ENCODE results near the gene P2RX2.

The P2RX2 gene

DNA sequence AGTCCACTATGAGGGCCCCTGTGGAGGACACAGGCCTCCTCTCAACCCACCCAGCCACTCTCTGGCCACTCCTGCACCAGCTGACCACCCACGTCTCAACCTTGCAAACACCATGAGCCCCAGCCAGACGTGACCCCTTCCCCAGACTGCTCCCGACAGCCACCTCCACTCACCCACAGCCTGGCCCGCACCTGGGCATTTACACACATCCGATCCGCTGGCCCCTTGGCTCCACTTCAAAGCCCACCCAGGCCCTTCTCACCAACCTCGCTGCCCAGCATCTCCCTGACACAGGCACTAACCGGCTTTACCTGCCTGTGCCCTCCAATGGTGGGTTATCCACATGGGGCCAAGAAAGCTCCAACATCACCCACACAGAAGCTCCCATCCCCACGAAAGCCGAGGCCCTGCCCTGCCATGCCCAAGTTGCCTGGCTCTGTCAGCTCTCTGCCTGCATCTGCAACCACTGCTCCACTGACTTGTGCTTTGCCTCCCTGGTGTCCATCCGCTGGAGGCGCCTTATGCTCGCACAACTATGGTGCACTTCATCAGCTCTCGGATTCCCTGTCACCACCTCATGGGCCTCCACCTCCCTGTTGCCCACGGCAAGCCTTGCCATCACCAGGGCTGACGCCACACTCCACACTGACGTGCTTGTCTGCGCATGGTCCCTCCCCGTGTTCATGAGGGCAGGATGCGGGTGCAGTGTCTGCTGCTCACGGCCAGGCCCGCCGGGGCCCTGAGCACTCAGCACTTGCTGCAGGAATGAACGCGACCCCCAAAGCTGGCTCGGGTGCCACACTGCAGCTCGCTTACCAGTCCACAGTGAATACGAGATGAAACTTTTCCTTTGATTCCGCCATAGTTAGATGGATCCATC lies 16.7 kb downstream of the P2RX2 start:
- no peaks in the 10 kb centered on the region for H3K27me3 ChIP-seq (ENCODE audit: low read depth)
- no peak for DNase-seq (ENCODE audit: low spot score in 2 of 2)
- H3K36me3 ChIP-seq (replicated peaks) = peaks cover 93% of the 10 kb centered on the region
- no peaks in the 10 kb centered on the region for H3K9me3 ChIP-seq
- no peak overlapping the region for H3K4me3 ChIP-seq
- H3K4me1 ChIP-seq = no peaks in the 10 kb centered on the region
- in situ Hi-C loops (cut with MboI; ENCODE audit: low sequenced_read_pairs) = no loop called here

DNA sequence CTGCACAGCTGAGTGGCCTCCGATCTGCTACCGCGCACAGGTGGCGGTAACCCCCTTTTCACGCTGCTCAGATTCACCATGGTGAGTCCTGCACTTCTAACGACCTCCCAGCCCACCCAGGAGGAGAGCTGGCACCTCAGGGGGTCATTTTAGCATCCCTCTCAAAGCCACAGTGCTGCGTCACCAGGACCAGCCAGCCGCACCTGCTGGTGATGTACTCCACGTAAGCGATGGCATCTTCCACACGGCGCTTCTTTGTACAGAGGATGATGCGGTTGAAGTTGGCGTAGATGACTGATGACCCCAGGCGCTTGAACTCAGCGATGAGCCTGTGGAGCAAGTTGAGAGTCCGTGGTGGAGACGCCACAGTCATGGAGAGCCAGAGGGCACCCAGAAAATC lies 19.2 kb downstream of the P2RX2 start:
- Histone ChIP-seq H3K4me3 (no peak overlapping the region), H3K36me3 (replicated peaks) (peaks cover 93% of the 10 kb centered on the region), H3K27me3 (ENCODE audit: low read depth) (no peaks in the 10 kb centered on the region), H3K4me1 (no peaks in the 10 kb centered on the region), H3K9me3 (no peaks in the 10 kb centered on the region)
- no peak for DNase-seq (ENCODE audit: low spot score in 2 of 2)
- in situ Hi-C loops (cut with MboI; ENCODE audit: low sequenced_read_pairs) = no loop called here

- Histone ChIP-seq H3K36me3 (replicated peaks) (peaks cover 95% of the 10 kb centered on the region), H3K27me3 (ENCODE audit: low read depth) (no peaks in the 10 kb centered on the region), H3K4me3 (no peak overlapping the region), H3K4me1 (no peaks in the 10 kb centered on the region), H3K9me3 (no peaks in the 10 kb centered on the region)
- in situ Hi-C loops (cut with MboI; ENCODE audit: low sequenced_read_pairs) = no loop called here
- DNase-seq (ENCODE audit: low spot score in 2 of 2) = peak in 1 of 2 experiments; percentile 50
Measured at GRCh38 chr12:132638541-132639408, 20.2 kb downstream of the P2RX2 start.

- peaks cover 85% of the 10 kb centered on the region for H3K36me3 ChIP-seq (replicated peaks)
- H3K4me3 ChIP-seq = no peak overlapping the region
- H3K27me3 ChIP-seq (ENCODE audit: low read depth) = no peaks in the 10 kb centered on the region
- in situ Hi-C loops (cut with MboI; ENCODE audit: low sequenced_read_pairs) = no loop called here
- no peaks in the 10 kb centered on the region for H3K4me1 ChIP-seq
- H3K9me3 ChIP-seq = no peaks in the 10 kb centered on the region
- DNase-seq (ENCODE audit: low spot score in 2 of 2) = no peak
Measured at GRCh38 chr12:132639956-132640520, 21.5 kb downstream of the P2RX2 start.

DNA sequence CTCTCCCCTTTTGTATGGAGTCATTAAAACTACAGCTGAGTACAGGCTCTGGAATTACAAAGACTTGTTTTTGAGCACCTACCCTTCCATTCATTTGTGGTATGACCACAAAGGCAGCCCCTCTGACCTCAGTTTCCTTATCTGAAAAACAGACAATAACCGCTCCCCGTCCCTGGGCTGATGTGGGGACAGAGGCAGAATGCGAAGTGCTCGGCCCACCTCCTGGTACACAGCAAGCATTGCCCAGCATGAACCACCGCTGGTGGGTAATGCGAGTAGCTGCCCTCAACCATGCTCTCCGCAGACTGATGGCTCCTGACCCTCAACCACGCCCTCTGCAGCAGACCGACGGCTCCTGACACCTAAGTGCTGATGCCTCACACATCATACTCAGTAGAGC lies 22.4 kb downstream of the P2RX2 start:
- Histone ChIP-seq H3K9me3 (no peaks in the 10 kb centered on the region), H3K4me3 (no peak overlapping the region), H3K27me3 (ENCODE audit: low read depth) (no peaks in the 10 kb centered on the region), H3K4me1 (no peaks in the 10 kb centered on the region), H3K36me3 (replicated peaks) (peaks cover 83% of the 10 kb centered on the region)
- no peak for DNase-seq (ENCODE audit: low spot score in 2 of 2)
- in situ Hi-C loops (cut with MboI; ENCODE audit: low sequenced_read_pairs) = no loop called here

- DNase-seq (ENCODE audit: low spot score in 2 of 2) = no peak
- Histone ChIP-seq H3K4me3 (no peak overlapping the region), H3K9me3 (no peaks in the 10 kb centered on the region), H3K4me1 (no peaks in the 10 kb centered on the region), H3K27me3 (ENCODE audit: low read depth) (no peaks in the 10 kb centered on the region), H3K36me3 (replicated peaks) (peaks cover 85% of the 10 kb centered on the region)
- in situ Hi-C loops (cut with MboI; ENCODE audit: low sequenced_read_pairs) = no loop called here
Measured at GRCh38 chr12:132641811-132642650, 23.5 kb downstream of the P2RX2 start.

DNA sequence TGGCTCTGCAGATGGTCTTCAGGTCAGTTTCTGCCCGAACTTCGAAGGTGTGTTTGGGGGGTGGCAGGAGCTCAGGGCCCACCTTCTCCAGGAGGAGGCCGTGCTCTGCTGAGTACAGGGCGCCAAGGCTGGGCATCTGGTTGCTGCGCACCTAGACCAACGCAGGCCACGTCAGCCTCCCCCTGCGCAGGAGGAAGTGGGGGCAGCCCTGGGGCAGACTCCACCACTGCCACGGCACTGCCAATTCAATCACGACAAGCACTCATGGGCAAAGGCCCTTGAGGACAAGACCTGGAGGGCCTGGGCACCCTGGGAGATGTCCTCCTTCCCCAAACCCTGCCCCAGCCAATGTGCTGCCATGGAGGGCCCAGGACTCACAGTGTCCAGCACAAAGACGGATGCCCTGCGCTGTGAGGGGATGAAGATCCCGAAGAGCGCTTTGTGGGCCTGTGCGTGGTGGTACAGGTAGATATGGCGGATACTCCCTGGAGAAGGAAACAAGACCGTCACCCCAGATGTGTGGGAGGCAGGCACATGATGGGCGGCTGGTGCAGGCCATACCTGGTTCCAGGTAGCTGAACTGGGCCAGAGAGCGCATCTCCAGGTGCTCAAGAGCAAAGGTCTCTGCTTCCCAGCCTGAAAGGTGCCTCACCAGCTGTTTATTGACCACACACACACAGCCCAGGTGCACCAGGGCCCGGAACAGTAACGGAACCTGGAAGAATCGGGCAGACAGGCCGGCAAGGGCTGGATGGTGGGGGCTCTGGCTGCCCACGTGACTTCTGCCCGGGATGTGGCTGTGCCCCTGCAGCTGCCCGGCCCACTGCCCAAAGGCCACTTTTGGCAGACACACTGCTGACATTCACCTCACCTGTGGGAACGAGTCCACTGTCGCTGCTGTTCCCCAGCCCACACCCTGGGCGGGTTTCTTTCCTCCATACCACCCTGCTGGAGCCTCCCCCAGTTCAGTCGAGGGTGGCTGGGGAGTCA lies 24.6 kb downstream of the P2RX2 start:
- in situ Hi-C loops (cut with MboI; ENCODE audit: low sequenced_read_pairs) = no loop called here
- Histone ChIP-seq H3K4me3 (no peak overlapping the region), H3K9me3 (no peaks in the 10 kb centered on the region), H3K4me1 (no peaks in the 10 kb centered on the region), H3K36me3 (replicated peaks) (peaks cover 84% of the 10 kb centered on the region), H3K27me3 (ENCODE audit: low read depth) (no peaks in the 10 kb centered on the region)
- DNase-seq (ENCODE audit: low spot score in 2 of 2) = no peak

DNA sequence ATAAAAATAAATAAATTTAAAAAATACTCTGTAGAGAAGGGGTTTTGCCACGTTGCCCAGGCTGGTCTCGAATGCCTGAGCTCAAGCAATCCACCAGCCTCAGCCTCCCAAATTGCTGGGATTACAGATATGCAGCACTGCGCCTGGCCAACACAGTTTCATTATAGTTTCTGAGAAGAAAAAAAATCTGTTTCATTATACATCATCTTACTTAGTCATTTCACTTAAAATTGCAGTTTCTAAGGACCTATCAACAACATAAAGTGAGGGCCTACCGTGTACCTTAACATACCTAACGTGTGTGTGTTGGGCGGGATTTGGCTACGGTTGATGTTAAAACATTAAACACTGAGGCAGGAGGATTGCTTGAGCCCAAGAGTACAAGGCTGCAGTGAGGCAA lies 28.3 kb downstream of the P2RX2 start:
- no peaks in the 10 kb centered on the region for H3K27me3 ChIP-seq (ENCODE audit: low read depth)
- no peaks in the 10 kb centered on the region for H3K9me3 ChIP-seq
- in situ Hi-C loops (cut with MboI; ENCODE audit: low sequenced_read_pairs) = no loop called here
- no peaks in the 10 kb centered on the region for H3K4me1 ChIP-seq
- DNase-seq (ENCODE audit: low spot score in 2 of 2) = no peak
- H3K36me3 ChIP-seq (replicated peaks) = peaks cover 86% of the 10 kb centered on the region
- H3K4me3 ChIP-seq = no peak overlapping the region

GRCh38 chr12:132647858-132648257 lies 29.3 kb downstream of the P2RX2 start:
- in situ Hi-C loops (cut with MboI; ENCODE audit: low sequenced_read_pairs) = no loop called here
- Histone ChIP-seq H3K27me3 (ENCODE audit: low read depth) (no peaks in the 10 kb centered on the region), H3K4me1 (no peaks in the 10 kb centered on the region), H3K9me3 (no peaks in the 10 kb centered on the region), H3K4me3 (no peak overlapping the region), H3K36me3 (replicated peaks) (peaks cover 83% of the 10 kb centered on the region)
- DNase-seq (ENCODE audit: low spot score in 2 of 2) = no peak

GRCh38 chr12:132648616-132649225 lies 30.1 kb downstream of the P2RX2 start:
- DNase-seq (ENCODE audit: low spot score in 2 of 2) = no peak
- Histone ChIP-seq H3K4me1 (no peaks in the 10 kb centered on the region), H3K9me3 (no peaks in the 10 kb centered on the region), H3K36me3 (replicated peaks) (peaks cover 80% of the 10 kb centered on the region), H3K27me3 (ENCODE audit: low read depth) (no peaks in the 10 kb centered on the region), H3K4me3 (no peak overlapping the region)
- in situ Hi-C loops (cut with MboI; ENCODE audit: low sequenced_read_pairs) = no loop called here

DNA sequence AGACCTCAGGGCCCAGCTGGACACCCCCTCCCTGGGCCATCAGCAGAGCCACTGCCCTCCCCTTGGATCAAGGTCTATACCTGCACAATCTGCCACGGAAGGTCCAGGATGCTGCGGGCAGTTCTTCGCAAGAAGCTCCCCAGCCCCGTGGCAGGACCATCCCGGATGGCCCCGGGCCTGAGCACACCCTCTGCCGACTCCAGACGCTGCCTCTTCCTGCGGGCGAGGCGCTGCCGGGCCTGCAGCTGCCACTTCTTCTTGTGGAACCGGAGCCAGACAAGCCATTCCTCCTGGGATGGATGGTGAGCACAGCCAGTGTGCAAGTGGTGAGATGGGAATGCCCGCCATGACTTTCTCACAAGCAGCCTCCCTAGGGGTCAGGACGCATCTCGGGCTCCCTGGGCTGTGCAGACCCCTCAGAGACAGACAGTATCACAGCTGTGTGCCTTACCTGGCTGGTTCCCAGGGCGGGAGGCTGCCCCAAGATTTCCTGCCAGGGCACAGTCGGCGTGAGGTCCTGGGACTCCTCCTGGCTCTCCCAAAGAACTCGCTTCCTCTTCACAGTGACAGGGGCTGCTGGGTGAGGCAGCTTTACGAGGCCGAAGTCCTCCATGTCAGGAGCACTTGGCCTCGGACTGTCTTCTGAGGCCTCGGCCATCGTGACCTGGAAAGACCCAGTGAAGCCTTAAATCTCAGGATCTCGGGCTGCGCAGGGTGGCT lies 30.8 kb downstream of the P2RX2 start:
- Histone ChIP-seq H3K9me3 (no peaks in the 10 kb centered on the region), H3K27me3 (ENCODE audit: low read depth) (no peaks in the 10 kb centered on the region), H3K4me3 (no peak overlapping the region), H3K36me3 (replicated peaks) (peaks cover 82% of the 10 kb centered on the region), H3K4me1 (no peaks in the 10 kb centered on the region)
- DNase-seq (ENCODE audit: low spot score in 2 of 2) = no peak
- in situ Hi-C loops (cut with MboI; ENCODE audit: low sequenced_read_pairs) = no loop called here
